BLaER1 (cell line): Measurements from ENCODE around the gene SNTG2.

Source experiments
- H3K27ac ChIP-seq: shearing (Covaris generic); formaldehyde crosslinking; 2 replicates; pipeline ENCODE4 v1.8.1; 2022
- H3K27me3 ChIP-seq: shearing (Covaris generic); formaldehyde crosslinking; 2 replicates; pipeline ENCODE4 v1.8.1; 2022
- H3K36me3 ChIP-seq: shearing (Covaris generic); formaldehyde crosslinking; 2 replicates; pipeline ENCODE4 v1.8.1; 2022
- H3K4me1 ChIP-seq: shearing (Covaris generic); formaldehyde crosslinking; 2 replicates; pipeline ENCODE4 v1.8.1; 2022
- H3K4me2 ChIP-seq: shearing (Covaris generic); formaldehyde crosslinking; 2 replicates; pipeline ENCODE4 v1.8.1; 2022
- H3K4me3 ChIP-seq: shearing (Covaris generic); formaldehyde crosslinking; 2 replicates; pipeline ENCODE4 v1.8.1; 2022
- H3K9ac ChIP-seq: shearing (Covaris generic); formaldehyde crosslinking; 2 replicates; pipeline ENCODE4 v1.8.1; 2022
- H3K9me3 ChIP-seq: shearing (Covaris generic); formaldehyde crosslinking; 2 replicates; pipeline ENCODE4 v1.8.1; 2022
- H4K20me1 ChIP-seq: shearing (Covaris generic); formaldehyde crosslinking; 2 replicates; pipeline ENCODE4 v1.8.1; 2022
- Cebpa-rat ChIP-seq: shearing (Covaris generic); IDR thresholded peaks from 2 replicates; pipeline ENCODE4 v1.8.1; 2022

Gene SNTG2

GRCh38 chr2:1143129-1143528 lies 192.5 kb downstream of the SNTG2 start:
- no peak for TF ChIP-seq Cebpa-rat
- Histone ChIP-seq H3K4me1 (peaks cover 7% of the 10 kb centered on the region; the same call in 1 of the 2 replicates), H3K36me3 (no peaks in the 10 kb centered on the region), H3K4me3 (no peak overlapping the region), H3K9me3 (peaks cover 9% of the 10 kb centered on the region; the same call in 1 of the 2 replicates), H3K9ac (no peak overlapping the region), H3K4me2 (no peak overlapping the region), H3K27ac (no peak overlapping the region), H4K20me1 (no peaks in the 10 kb centered on the region), H3K27me3 (no peaks in the 10 kb centered on the region)

GRCh38 chr2:1147873-1148612 lies 197.4 kb downstream of the SNTG2 start:
- no peak overlapping the region for H3K4me3 ChIP-seq
- H3K9me3 ChIP-seq: peaks cover 9% of the 10 kb centered on the region; the same call in 1 of the 2 replicates
- no peaks in the 10 kb centered on the region for H4K20me1 ChIP-seq
- TF ChIP-seq Cebpa-rat: no peak
- peaks cover 19% of the 10 kb centered on the region for H3K4me1 ChIP-seq
- H3K36me3 ChIP-seq: no peaks in the 10 kb centered on the region
- no peak overlapping the region for H3K27ac ChIP-seq
- no peaks in the 10 kb centered on the region for H3K27me3 ChIP-seq
- H3K9ac ChIP-seq: no peak overlapping the region
- H3K4me2 ChIP-seq: no peak overlapping the region

GRCh38 chr2:1150724-1151511 lies 200.3 kb downstream of the SNTG2 start:
- H3K4me2 ChIP-seq: peak overlapping the region; percentile 57
- H3K4me3 ChIP-seq: no peak overlapping the region
- no peaks in the 10 kb centered on the region for H3K9me3 ChIP-seq
- H3K27ac ChIP-seq: no peak overlapping the region
- no peaks in the 10 kb centered on the region for H3K27me3 ChIP-seq
- no peak for TF ChIP-seq Cebpa-rat
- H3K9ac ChIP-seq: no peak overlapping the region
- peaks cover 46% of the 10 kb centered on the region for H3K4me1 ChIP-seq
- H3K36me3 ChIP-seq: no peaks in the 10 kb centered on the region
- no peaks in the 10 kb centered on the region for H4K20me1 ChIP-seq

GRCh38 chr2:1152375-1152774 lies 201.7 kb downstream of the SNTG2 start:
- no peaks in the 10 kb centered on the region for H3K9me3 ChIP-seq
- H3K27ac ChIP-seq: no peak overlapping the region
- no peak overlapping the region for H3K4me3 ChIP-seq
- no peaks in the 10 kb centered on the region for H3K27me3 ChIP-seq
- H3K4me2 ChIP-seq: no peak overlapping the region
- TF ChIP-seq Cebpa-rat: no peak
- H4K20me1 ChIP-seq: no peaks in the 10 kb centered on the region
- H3K36me3 ChIP-seq: no peaks in the 10 kb centered on the region
- no peak overlapping the region for H3K9ac ChIP-seq
- peaks cover 60% of the 10 kb centered on the region for H3K4me1 ChIP-seq

GRCh38 chr2:1153920-1154319 lies 203.3 kb downstream of the SNTG2 start:
- Histone ChIP-seq H3K9me3 (no peaks in the 10 kb centered on the region), H3K4me2 (peak overlapping the region; percentile 68), H3K27me3 (no peaks in the 10 kb centered on the region), H3K27ac (peak overlapping the region; percentile 4; the same call in 1 of the 2 replicates), H3K4me1 (peaks cover 60% of the 10 kb centered on the region), H4K20me1 (no peaks in the 10 kb centered on the region), H3K4me3 (no peak overlapping the region), H3K9ac (no peak overlapping the region), H3K36me3 (no peaks in the 10 kb centered on the region)
- TF ChIP-seq Cebpa-rat: no peak

- no peak for TF ChIP-seq Cebpa-rat
- Histone ChIP-seq H3K9me3 (no peaks in the 10 kb centered on the region), H3K27me3 (no peaks in the 10 kb centered on the region), H3K36me3 (no peaks in the 10 kb centered on the region), H3K4me3 (no peak overlapping the region), H3K4me2 (peak overlapping the region; percentile 68), H3K4me1 (peaks cover 60% of the 10 kb centered on the region), H3K9ac (no peak overlapping the region), H3K27ac (no peak overlapping the region), H4K20me1 (no peaks in the 10 kb centered on the region)
These were observed 204.3 kb downstream of the SNTG2 start for GRCh38 chr2:1154710-1155594.

- TF ChIP-seq Cebpa-rat: no peak
- Histone ChIP-seq H3K27me3 (no peaks in the 10 kb centered on the region), H3K4me2 (peak overlapping the region; percentile 68), H3K4me3 (no peak overlapping the region), H3K9ac (no peak overlapping the region; the same call in 1 of the 2 replicates), H3K4me1 (peaks cover 56% of the 10 kb centered on the region), H3K36me3 (no peaks in the 10 kb centered on the region), H3K9me3 (no peaks in the 10 kb centered on the region), H3K27ac (0 out of 2 replicates have a peak overlapping the region, but pooled peaks have one; percentile 22), H4K20me1 (no peaks in the 10 kb centered on the region)
These were observed 205.4 kb downstream of the SNTG2 start for GRCh38 chr2:1156059-1156458.

GRCh38 chr2:1156531-1156930 lies 205.9 kb downstream of the SNTG2 start:
- Histone ChIP-seq H3K4me2 (peak overlapping the region; percentile 68), H3K9me3 (no peaks in the 10 kb centered on the region), H3K9ac (no peak overlapping the region; the same call in 1 of the 2 replicates), H3K27ac (no peak overlapping the region), H4K20me1 (no peaks in the 10 kb centered on the region), H3K4me3 (no peak overlapping the region), H3K27me3 (no peaks in the 10 kb centered on the region), H3K4me1 (peaks cover 56% of the 10 kb centered on the region), H3K36me3 (no peaks in the 10 kb centered on the region)
- TF ChIP-seq Cebpa-rat: no peak

GRCh38 chr2:1157107-1157506 lies 206.5 kb downstream of the SNTG2 start:
- Histone ChIP-seq H3K27me3 (no peaks in the 10 kb centered on the region), H3K27ac (no peak overlapping the region), H3K9me3 (no peaks in the 10 kb centered on the region), H3K4me1 (peaks cover 59% of the 10 kb centered on the region), H4K20me1 (no peaks in the 10 kb centered on the region), H3K4me2 (peak overlapping the region; percentile 68), H3K9ac (no peak overlapping the region), H3K4me3 (no peak overlapping the region), H3K36me3 (no peaks in the 10 kb centered on the region)
- TF ChIP-seq Cebpa-rat: no peak
